ENCODE results near the gene WDR27.
A peak's percentile ranks its signal among the peaks of the same experiment; 100 is the strongest.

WDR27 gene

GRCh38 chr6:169722362-169723199 lies 20.8 kb upstream of the WDR27 start (continued):
- TF ChIP-seq ZNF214 (tag by site-specific recombination; IDR thresholded peaks at IDR 0.05; ENCODE audit: borderline replicate concordance) (no peak), ZNF639 (tag by site-specific recombination; IDR thresholded peaks at IDR 0.05) (0 out of 2 replicates have a peak, but pooled peaks have one; percentile 22), SALL2 (tag by site-specific recombination; IDR thresholded peaks at IDR 0.05; ENCODE audit: borderline replicate concordance) (no peak), YY1 (tag by site-specific recombination; IDR thresholded peaks at IDR 0.05) (no peak), ZIC2 (tag by site-specific recombination; IDR thresholded peaks at IDR 0.05) (no peak), ZNF311 (tag by site-specific recombination; IDR thresholded peaks at IDR 0.05; ENCODE audit: borderline replicate concordance) (no peak), ZNF473 (tag by site-specific recombination; IDR thresholded peaks at IDR 0.05) (no peak), ZNF354C (tag by site-specific recombination; IDR thresholded peaks at IDR 0.05; ENCODE audit: borderline replicate concordance, low read depth) (no peak), CTCF (tag by site-specific recombination; IDR thresholded peaks at IDR 0.05) (no peak), ZNF518A (tag by site-specific recombination; conservative IDR thresholded peaks at IDR 0.05; ENCODE audit: low read depth) (no peak), ZNF654 (tag by site-specific recombination; IDR thresholded peaks at IDR 0.05; ENCODE audit: low read depth) (no peak), ZNF366 (tag by site-specific recombination; conservative IDR thresholded peaks at IDR 0.05) (peak; percentile 75), ZNF169 (tag by site-specific recombination; IDR thresholded peaks at IDR 0.05) (no peak), ZNF544 (tag by site-specific recombination; IDR thresholded peaks at IDR 0.05) (no peak), MEIS1 (CRISPR knock-in tag; IDR thresholded peaks at IDR 0.05; ENCODE audit: borderline replicate concordance) (no peak), WT1 (tag by site-specific recombination; IDR thresholded peaks at IDR 0.05) (no peak; the same call in 1 of the 2 replicates), ZNF121 (tag by site-specific recombination; IDR thresholded peaks at IDR 0.05) (no peak), ZNF394 (tag by site-specific recombination; IDR thresholded peaks at IDR 0.05; ENCODE audit: borderline replicate concordance) (no peak), ZNF138 (tag by site-specific recombination; IDR thresholded peaks at IDR 0.05; ENCODE audit: borderline replicate concordance) (no peak), ZNF558 (tag by site-specific recombination; IDR thresholded peaks at IDR 0.05) (no peak)
- TF ChIP-seq, protein P1, sequence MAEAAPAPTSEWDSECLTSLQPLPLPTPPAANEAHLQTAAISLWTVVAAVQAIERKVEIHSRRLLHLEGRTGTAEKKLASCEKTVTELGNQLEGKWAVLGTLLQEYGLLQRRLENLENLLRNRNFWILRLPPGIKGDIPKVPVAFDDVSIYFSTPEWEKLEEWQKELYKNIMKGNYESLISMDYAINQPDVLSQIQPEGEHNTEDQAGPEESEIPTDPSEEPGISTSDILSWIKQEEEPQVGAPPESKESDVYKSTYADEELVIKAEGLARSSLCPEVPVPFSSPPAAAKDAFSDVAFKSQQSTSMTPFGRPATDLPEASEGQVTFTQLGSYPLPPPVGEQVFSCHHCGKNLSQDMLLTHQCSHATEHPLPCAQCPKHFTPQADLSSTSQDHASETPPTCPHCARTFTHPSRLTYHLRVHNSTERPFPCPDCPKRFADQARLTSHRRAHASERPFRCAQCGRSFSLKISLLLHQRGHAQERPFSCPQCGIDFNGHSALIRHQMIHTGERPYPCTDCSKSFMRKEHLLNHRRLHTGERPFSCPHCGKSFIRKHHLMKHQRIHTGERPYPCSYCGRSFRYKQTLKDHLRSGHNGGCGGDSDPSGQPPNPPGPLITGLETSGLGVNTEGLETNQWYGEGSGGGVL (tag by site-specific recombination; IDR thresholded peaks at IDR 0.05), result no peak
- TF ChIP-seq, protein P2, sequence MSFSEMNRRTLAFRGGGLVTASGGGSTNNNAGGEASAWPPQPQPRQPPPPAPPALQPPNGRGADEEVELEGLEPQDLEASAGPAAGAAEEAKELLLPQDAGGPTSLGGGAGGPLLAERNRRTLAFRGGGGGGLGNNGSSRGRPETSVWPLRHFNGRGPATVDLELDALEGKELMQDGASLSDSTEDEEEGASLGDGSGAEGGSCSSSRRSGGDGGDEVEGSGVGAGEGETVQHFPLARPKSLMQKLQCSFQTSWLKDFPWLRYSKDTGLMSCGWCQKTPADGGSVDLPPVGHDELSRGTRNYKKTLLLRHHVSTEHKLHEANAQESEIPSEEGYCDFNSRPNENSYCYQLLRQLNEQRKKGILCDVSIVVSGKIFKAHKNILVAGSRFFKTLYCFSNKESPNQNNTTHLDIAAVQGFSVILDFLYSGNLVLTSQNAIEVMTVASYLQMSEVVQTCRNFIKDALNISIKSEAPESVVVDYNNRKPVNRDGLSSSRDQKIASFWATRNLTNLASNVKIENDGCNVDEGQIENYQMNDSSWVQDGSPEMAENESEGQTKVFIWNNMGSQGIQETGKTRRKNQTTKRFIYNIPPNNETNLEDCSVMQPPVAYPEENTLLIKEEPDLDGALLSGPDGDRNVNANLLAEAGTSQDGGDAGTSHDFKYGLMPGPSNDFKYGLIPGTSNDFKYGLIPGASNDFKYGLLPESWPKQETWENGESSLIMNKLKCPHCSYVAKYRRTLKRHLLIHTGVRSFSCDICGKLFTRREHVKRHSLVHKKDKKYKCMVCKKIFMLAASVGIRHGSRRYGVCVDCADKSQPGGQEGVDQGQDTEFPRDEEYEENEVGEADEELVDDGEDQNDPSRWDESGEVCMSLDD (tag by site-specific recombination; IDR thresholded peaks at IDR 0.05), result no peak
- TF ChIP-seq, protein P3, sequence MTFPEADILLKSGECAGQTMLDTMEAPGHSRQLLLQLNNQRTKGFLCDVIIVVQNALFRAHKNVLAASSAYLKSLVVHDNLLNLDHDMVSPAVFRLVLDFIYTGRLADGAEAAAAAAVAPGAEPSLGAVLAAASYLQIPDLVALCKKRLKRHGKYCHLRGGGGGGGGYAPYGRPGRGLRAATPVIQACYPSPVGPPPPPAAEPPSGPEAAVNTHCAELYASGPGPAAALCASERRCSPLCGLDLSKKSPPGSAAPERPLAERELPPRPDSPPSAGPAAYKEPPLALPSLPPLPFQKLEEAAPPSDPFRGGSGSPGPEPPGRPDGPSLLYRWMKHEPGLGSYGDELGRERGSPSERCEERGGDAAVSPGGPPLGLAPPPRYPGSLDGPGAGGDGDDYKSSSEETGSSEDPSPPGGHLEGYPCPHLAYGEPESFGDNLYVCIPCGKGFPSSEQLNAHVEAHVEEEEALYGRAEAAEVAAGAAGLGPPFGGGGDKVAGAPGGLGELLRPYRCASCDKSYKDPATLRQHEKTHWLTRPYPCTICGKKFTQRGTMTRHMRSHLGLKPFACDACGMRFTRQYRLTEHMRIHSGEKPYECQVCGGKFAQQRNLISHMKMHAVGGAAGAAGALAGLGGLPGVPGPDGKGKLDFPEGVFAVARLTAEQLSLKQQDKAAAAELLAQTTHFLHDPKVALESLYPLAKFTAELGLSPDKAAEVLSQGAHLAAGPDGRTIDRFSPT (tag by site-specific recombination; IDR thresholded peaks at IDR 0.05), result 0 out of 2 replicates have a peak, but pooled peaks have one; percentile 15

Data from HEK293 (cell line).